Liver (tissue), 3 donors: ENCODE measurements around the gene CWC22.
"Not testable (repeated sequence)": the region's sequence is repeated elsewhere in the genome, so short reads cannot be mapped to it uniquely, and the experiment has no call there.

ENCODE experiments used
- GABPA ChIP-seq, 2 donors: IDR thresholded peaks in 1 of 2; conservative IDR thresholded peaks in 1 of 2; 2 replicates each; pipeline ENCODE4 v1.6.1; 2016; ENCODE audit warnings: antibody characterized with exemption in 2 of 2, mild to moderate bottlenecking in 1 of 2, moderate library complexity in 1 of 2
- RAD21 ChIP-seq, 2 donors: IDR thresholded peaks; 2 replicates each; pipeline ENCODE4 v1.6.1; 2016; ENCODE audit warnings: antibody characterized with exemption in 2 of 2, mild to moderate bottlenecking in 2 of 2
- SP1 ChIP-seq: IDR thresholded peaks from 2 replicates; pipeline ENCODE4 v1.6.1; 2018; ENCODE audit warnings: antibody characterized with exemption, mild to moderate bottlenecking
- TAF1 ChIP-seq: conservative IDR thresholded peaks from 2 replicates; pipeline ENCODE4 v1.6.1; 2016; ENCODE audit warnings: antibody characterized with exemption, mild to moderate bottlenecking
- TF ChIP-seq, protein P1 (sequence below): IDR thresholded peaks from 2 replicates; pipeline ENCODE4 v1.6.1; 2016; ENCODE audit warnings: antibody characterized with exemption, mild to moderate bottlenecking
- TF ChIP-seq, protein P2 (sequence below): fragments of 150-350 bp; IDR thresholded peaks from 2 replicates; pipeline ENCODE4 v1.5.1; 2017; ENCODE audit warnings: improper control_type of control experiment, low read depth, low read length; ENCODE audit not compliant: missing input control
- TF ChIP-seq, protein P3 (sequence below): IDR thresholded peaks from 2 replicates; pipeline ENCODE4 v1.6.1; 2016; ENCODE audit warnings: antibody characterized with exemption
- donor health status: healthy.
- donor health status: healthy.

DNA sequence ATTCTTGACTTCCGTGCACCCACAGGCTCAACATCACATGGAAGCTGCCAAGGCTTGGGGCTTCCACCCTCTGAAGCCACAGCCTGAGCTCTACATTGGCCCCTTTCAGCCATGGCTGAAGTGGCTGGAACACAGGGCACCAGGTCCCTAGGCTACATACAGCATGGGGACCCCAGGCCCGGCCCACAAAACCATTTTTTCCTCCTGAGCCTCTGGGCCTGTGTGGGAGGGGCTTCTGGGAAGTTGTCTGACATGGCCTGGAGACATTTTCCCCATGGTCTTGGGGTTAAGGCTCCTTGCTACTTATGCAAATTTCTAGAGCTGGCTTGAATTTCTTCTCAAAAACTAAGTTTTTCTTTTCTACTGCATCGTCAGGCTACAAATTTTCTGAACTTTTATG, 77.1 kb downstream of the CWC22 start:
- TF ChIP-seq, protein P1, sequence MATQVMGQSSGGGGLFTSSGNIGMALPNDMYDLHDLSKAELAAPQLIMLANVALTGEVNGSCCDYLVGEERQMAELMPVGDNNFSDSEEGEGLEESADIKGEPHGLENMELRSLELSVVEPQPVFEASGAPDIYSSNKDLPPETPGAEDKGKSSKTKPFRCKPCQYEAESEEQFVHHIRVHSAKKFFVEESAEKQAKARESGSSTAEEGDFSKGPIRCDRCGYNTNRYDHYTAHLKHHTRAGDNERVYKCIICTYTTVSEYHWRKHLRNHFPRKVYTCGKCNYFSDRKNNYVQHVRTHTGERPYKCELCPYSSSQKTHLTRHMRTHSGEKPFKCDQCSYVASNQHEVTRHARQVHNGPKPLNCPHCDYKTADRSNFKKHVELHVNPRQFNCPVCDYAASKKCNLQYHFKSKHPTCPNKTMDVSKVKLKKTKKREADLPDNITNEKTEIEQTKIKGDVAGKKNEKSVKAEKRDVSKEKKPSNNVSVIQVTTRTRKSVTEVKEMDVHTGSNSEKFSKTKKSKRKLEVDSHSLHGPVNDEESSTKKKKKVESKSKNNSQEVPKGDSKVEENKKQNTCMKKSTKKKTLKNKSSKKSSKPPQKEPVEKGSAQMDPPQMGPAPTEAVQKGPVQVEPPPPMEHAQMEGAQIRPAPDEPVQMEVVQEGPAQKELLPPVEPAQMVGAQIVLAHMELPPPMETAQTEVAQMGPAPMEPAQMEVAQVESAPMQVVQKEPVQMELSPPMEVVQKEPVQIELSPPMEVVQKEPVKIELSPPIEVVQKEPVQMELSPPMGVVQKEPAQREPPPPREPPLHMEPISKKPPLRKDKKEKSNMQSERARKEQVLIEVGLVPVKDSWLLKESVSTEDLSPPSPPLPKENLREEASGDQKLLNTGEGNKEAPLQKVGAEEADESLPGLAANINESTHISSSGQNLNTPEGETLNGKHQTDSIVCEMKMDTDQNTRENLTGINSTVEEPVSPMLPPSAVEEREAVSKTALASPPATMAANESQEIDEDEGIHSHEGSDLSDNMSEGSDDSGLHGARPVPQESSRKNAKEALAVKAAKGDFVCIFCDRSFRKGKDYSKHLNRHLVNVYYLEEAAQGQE = not testable (repeated sequence)
- not testable (repeated sequence) for TF ChIP-seq RAD21 (IDR thresholded peaks at IDR 0.05); GABPA (IDR thresholded peaks at IDR 0.05 in 1 of 2, conservative IDR thresholded peaks at IDR 0.05 in 1 of 2); SP1; TAF1
- TF ChIP-seq, protein P2, sequence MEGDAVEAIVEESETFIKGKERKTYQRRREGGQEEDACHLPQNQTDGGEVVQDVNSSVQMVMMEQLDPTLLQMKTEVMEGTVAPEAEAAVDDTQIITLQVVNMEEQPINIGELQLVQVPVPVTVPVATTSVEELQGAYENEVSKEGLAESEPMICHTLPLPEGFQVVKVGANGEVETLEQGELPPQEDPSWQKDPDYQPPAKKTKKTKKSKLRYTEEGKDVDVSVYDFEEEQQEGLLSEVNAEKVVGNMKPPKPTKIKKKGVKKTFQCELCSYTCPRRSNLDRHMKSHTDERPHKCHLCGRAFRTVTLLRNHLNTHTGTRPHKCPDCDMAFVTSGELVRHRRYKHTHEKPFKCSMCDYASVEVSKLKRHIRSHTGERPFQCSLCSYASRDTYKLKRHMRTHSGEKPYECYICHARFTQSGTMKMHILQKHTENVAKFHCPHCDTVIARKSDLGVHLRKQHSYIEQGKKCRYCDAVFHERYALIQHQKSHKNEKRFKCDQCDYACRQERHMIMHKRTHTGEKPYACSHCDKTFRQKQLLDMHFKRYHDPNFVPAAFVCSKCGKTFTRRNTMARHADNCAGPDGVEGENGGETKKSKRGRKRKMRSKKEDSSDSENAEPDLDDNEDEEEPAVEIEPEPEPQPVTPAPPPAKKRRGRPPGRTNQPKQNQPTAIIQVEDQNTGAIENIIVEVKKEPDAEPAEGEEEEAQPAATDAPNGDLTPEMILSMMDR = not testable (repeated sequence)
- TF ChIP-seq, protein P3, sequence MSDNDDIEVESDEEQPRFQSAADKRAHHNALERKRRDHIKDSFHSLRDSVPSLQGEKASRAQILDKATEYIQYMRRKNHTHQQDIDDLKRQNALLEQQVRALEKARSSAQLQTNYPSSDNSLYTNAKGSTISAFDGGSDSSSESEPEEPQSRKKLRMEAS = not testable (repeated sequence)
